Ishikawa (cell line): ENCODE results near the gene TASP1.

Source experiments
- CEBPB ChIP-seq: IDR thresholded peaks from 2 replicates; pipeline ENCODE4 v1.6.1; 2012
- CREB1 ChIP-seq: IDR thresholded peaks from 2 replicates; pipeline ENCODE4 v1.6.1; 2012; ENCODE audit warnings: low read depth
- EGR1 ChIP-seq: IDR thresholded peaks from 2 replicates; pipeline ENCODE4 v1.6.1; 2012
- EP300 ChIP-seq: IDR thresholded peaks from 2 replicates; pipeline ENCODE4 v1.6.1; 2012; ENCODE audit warnings: borderline replicate concordance
- FOXM1 ChIP-seq: IDR thresholded peaks from 2 replicates; pipeline ENCODE4 v1.6.1; 2012; ENCODE audit warnings: low read depth, borderline replicate concordance
- NFIC ChIP-seq: IDR thresholded peaks from 2 replicates; pipeline ENCODE4 v1.6.1; 2012
- RAD21 ChIP-seq: IDR thresholded peaks from 2 replicates; pipeline ENCODE4 v1.6.1; 2012; ENCODE audit warnings: low read depth
- TAF1 ChIP-seq: IDR thresholded peaks from 2 replicates; pipeline ENCODE4 v1.6.1; 2012; ENCODE audit warnings: low read depth, mild to moderate bottlenecking
- TCF12 ChIP-seq: IDR thresholded peaks from 2 replicates; pipeline ENCODE4 v1.6.1; 2012; ENCODE audit warnings: low read depth
- TEAD4 ChIP-seq: IDR thresholded peaks from 2 replicates; pipeline ENCODE4 v1.6.1; 2012
- YY1 ChIP-seq: IDR thresholded peaks from 2 replicates; pipeline ENCODE4 v1.6.1; 2012; ENCODE audit warnings: low read depth
- ZBTB7A ChIP-seq: IDR thresholded peaks from 2 replicates; pipeline ENCODE4 v1.6.1; 2012; ENCODE audit warnings: low read depth
- TF ChIP-seq, protein P1 (sequence below): IDR thresholded peaks from 2 replicates; pipeline ENCODE4 v1.6.1; 2012
- TF ChIP-seq, protein P2 (sequence below): IDR thresholded peaks from 2 replicates; pipeline ENCODE4 v1.6.1; 2012; ENCODE audit warnings: low read depth, mild to moderate bottlenecking
- TF ChIP-seq, protein P3 (sequence below): IDR thresholded peaks from 2 replicates; pipeline ENCODE4 v1.6.1; 2012

Gene TASP1

GRCh38 chr20:13654463-13655023 is 15.8 kb upstream of the TASP1 start:
- TF ChIP-seq NFIC (no peak), EP300 (no peak), RAD21 (no peak), TAF1 (no peak), ZBTB7A (no peak), TEAD4 (no peak), FOXM1 (no peak), YY1 (no peak), TCF12 (no peak), EGR1 (no peak), CREB1 (no peak), CEBPB (no peak)
- TF ChIP-seq, protein P1, sequence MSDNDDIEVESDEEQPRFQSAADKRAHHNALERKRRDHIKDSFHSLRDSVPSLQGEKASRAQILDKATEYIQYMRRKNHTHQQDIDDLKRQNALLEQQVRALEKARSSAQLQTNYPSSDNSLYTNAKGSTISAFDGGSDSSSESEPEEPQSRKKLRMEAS: no peak
- TF ChIP-seq, protein P2, sequence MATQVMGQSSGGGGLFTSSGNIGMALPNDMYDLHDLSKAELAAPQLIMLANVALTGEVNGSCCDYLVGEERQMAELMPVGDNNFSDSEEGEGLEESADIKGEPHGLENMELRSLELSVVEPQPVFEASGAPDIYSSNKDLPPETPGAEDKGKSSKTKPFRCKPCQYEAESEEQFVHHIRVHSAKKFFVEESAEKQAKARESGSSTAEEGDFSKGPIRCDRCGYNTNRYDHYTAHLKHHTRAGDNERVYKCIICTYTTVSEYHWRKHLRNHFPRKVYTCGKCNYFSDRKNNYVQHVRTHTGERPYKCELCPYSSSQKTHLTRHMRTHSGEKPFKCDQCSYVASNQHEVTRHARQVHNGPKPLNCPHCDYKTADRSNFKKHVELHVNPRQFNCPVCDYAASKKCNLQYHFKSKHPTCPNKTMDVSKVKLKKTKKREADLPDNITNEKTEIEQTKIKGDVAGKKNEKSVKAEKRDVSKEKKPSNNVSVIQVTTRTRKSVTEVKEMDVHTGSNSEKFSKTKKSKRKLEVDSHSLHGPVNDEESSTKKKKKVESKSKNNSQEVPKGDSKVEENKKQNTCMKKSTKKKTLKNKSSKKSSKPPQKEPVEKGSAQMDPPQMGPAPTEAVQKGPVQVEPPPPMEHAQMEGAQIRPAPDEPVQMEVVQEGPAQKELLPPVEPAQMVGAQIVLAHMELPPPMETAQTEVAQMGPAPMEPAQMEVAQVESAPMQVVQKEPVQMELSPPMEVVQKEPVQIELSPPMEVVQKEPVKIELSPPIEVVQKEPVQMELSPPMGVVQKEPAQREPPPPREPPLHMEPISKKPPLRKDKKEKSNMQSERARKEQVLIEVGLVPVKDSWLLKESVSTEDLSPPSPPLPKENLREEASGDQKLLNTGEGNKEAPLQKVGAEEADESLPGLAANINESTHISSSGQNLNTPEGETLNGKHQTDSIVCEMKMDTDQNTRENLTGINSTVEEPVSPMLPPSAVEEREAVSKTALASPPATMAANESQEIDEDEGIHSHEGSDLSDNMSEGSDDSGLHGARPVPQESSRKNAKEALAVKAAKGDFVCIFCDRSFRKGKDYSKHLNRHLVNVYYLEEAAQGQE: no peak
- TF ChIP-seq, protein P3, sequence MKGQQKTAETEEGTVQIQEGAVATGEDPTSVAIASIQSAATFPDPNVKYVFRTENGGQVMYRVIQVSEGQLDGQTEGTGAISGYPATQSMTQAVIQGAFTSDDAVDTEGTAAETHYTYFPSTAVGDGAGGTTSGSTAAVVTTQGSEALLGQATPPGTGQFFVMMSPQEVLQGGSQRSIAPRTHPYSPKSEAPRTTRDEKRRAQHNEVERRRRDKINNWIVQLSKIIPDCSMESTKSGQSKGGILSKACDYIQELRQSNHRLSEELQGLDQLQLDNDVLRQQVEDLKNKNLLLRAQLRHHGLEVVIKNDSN: no peak

DNA sequence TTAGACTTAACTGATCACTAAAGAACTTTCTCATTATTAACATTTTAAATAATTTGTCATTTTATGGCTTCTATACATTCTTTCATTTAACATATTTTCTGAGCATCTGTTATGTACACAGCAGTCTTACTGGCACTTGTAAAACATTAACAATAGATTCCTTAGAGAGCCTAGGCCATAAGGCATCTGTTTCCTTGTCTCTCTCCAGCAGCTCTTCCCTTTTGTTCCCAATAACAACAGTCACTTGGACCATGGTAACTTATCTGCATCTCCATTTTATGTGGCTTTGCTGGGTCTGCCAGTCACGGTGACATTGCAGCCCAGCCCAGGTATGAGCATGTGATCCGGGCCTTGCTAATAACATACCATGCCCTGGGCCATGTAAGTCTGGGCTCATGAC is 11.7 kb upstream of the TASP1 start:
- TF ChIP-seq, protein P2: no peak
- no peak for TF ChIP-seq TAF1
- TF ChIP-seq CEBPB: no peak
- no peak for TF ChIP-seq FOXM1
- no peak for TF ChIP-seq CREB1
- TF ChIP-seq, protein P3: no peak

GRCh38 chr20:13648291-13649228 is 9.8 kb upstream of the TASP1 start:
- TF ChIP-seq YY1 (no peak), CREB1 (no peak), ZBTB7A (no peak), TCF12 (no peak), EGR1 (no peak), NFIC (no peak), TEAD4 (no peak), TAF1 (no peak), RAD21 (no peak), EP300 (no peak), CEBPB (no peak), FOXM1 (no peak)
- TF ChIP-seq, protein P3: no peak
- TF ChIP-seq, protein P1: no peak
- TF ChIP-seq, protein P2: no peak

GRCh38 chr20:13644010-13644409 is 5.3 kb upstream of the TASP1 start:
- TF ChIP-seq TCF12 (no peak), EP300 (no peak), TAF1 (no peak), ZBTB7A (no peak), TEAD4 (no peak), NFIC (no peak), CEBPB (no peak), CREB1 (no peak), FOXM1 (no peak), YY1 (no peak), RAD21 (no peak)
- TF ChIP-seq, protein P3: no peak
- TF ChIP-seq, protein P2: no peak
